ENCODE data around the gene ME2.
"Not testable (repeated sequence)": the region's sequence is repeated elsewhere in the genome, so short reads cannot be mapped to it uniquely, and the experiment has no call there.

ME2 gene

DNA sequence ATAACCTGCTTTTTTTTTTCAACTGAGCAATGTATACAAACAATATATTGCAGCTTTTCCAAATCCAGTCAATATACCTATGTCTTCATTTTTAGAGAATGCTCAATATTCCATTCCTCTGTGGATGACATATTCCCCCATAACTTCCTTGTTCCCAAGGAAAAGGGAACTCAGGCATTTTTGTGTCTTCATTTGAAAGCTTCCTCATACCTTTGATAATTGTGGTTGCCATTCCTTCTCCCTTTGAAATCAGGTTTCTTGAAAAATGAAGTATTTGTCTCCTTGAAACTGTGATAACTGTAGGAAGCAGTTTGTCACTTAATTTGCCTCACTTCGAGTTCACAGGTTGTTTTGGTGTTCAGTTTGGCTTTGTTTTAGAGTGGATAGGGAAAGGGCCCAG, 102.5 kb downstream of the ME2 start:
- FAIRE-seq: no peak

DNA sequence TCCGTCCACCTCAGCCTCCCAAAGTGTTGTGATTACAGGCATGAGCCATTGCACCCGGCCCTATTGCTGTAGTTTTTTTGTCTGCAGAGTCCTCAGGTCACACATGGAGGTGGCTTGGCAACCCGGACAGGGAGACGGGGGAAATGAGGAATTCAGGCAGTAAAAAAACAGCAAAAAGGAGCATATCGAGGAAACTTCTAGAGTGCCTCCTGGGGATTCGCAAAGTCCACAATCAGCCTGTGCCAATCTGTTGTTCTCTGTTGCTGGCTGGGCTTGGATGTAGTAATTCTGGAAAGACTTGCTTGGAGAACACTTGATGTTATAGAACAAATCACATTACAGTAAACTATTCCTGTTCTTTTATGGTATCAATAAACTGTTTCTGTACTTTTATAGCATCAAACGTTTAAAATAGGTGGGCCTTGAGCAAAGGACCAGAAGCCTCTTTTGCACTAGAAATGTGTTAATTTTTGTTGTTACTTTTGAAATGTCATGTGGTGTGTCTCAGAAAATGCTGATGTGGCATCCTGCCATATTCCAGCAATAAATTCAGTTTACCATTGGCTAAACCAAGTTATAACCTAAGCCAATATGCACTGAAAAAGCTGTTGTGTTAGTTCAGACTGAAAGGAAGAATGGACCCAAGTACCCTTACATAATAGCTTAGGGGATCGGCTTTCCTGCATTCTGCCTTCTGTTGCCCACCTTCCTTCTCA, 103.3 kb downstream of the ME2 start:
- no peak for FAIRE-seq

DNA sequence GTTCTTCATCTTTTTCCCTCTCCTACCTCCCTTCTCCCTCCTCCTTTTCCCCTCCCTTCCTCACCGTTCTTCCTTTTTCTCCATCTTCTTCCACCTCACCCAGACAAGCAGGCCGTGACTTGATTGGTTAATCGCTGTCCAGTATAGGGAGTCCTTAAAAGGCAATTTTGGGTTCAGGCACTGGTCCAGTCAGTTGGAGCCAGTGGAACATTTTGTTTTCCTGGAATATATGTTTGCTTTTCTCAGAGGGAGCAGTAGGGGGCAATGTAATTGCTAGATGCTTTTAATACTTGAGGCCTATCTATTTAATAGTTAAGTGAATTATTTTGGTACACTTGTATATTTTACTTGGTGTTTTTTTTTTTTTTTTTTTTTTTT, 103.9 kb downstream of the ME2 start:
- FAIRE-seq: no peak

DNA sequence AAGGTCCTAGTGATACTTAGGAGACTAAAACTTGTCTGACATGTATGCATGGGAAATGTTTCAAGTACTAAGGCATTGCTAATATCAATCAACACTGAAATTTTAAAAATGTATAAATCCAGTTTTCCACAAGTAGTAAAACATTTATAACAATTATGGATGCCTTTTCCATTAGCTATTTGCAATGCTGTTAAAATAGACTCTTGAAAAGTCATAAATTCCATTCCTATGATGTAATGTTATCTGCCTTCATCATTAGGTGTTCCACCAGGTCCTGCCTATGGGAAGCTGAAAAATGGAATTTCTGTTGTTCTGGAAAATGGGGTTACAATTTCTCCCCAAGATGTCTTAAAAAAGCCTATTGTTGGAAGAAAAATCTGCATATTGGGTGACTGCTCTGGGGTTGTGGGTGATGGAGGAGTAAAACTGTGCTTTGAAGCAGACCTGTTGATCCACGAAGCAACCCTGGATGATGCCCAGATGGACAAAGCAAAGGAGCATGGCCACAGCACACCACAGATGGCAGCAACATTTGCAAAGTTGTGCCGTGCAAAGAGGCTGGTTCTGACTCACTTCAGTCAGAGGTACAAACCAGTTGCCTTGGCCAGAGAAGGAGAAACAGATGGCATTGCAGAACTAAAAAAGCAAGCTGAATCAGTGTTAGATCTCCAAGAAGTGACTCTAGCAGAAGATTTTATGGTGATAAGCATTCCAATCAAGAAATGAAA, 107.6 kb downstream of the ME2 start:
- no peak for FAIRE-seq

DNA sequence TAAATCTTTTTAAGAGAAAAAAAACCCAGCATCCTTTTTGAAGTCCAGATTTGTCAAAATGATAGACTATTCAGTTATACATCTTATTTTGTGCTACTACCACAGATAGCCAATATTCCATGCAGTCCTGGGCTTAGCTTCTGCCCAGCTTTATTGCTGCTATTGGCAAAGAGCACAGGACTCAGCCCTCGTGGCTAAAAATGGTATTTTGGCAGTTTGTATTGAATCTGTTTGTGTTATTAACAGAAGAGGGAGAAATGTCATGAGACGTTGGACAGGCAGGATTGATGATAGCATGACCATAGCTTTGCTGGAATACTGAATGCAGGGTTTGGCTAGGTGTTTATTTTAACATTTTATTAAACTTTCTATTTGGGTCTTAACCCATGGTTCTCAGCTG, 108.3 kb downstream of the ME2 start:
- FAIRE-seq: no peak

DNA sequence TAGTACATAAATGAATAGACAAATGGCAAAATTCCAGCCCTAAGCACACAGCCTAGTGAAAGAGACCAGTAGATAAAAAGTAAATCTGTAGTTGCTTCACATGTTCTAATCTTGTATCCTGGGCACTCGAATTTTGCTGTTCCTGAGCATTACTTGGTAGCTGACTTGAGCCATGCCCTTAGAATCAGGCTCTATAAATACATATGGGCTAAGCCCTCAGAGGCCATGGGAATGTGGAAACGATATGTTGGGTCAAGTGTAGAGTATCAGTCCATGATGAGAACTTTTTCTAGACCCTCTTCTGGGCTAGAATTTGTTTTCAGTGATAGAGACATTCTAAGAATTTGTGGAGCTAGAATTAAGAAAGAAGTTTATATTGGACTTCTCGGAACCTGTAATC, 110.8 kb downstream of the ME2 start:
- no peak for FAIRE-seq

DNA sequence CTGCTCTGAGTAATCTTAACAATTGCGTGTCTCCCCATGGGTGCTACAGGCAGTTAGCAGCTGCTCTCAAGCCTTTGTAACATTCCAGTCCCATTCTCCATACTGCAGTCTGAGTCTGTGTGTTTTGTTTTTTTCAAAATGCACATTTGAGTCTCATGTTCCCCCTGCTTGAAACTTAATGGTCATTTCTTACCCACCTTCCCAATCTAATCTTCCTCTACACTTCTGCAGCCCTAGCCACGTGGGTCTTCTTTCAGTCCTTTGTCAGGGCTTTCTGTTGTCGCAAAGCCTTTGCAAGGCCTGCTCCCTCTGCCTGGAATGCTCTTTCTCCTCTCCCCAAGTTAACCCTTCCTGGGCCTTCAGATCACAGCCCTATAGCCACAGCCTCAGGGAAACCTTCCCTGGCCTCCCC, 113.4 kb downstream of the ME2 start:
- FAIRE-seq: no peak

DNA sequence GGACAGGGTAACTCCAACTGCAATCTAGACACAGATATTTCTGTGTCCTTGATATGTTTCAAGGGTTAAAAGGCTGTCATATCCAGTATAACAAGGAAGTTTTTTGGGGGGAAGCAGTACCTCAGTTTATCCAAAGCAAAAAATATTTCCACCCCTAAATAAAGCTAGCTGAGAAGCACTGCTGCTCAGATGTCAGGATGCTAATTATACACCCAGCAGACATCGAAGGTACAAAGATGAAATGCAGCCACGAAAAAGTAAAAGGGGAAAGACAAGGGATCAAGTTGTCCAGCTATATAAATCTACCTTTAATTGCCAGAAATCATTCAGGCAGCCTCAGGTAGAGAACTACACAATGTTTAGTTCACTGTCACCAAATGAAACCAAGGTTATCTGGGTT, 115.1 kb downstream of the ME2 start:
- FAIRE-seq: no peak

DNA sequence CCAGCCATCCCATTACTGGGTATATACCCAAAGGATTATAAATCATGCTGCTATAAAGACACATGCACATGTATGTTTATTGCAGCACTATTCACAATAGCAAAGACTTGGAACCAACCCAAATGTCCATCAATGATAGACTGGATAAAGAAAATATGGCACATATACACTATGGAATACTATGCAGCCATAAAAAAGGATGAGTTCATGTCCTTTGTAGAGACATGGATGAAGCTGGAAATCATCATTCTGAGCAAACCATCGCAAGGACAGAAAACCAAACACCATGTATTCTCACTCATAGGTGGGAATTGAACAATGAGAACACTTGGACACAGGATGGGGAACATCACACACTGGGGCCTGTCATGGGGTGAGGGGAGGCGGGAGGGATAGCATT, 124.3 kb downstream of the ME2 start:
- not testable (repeated sequence) for FAIRE-seq

Measured in endometrium (tissue), 2 donors.